ENCODE results near the gene CDH4.
"Not testable (repeated sequence)": the region's sequence is repeated elsewhere in the genome, so short reads cannot be mapped to it uniquely, and the experiment has no call there.

The CDH4 gene

GRCh38 chr20:61478611-61479305 lies 226.7 kb downstream of the CDH4 start:
- TF ChIP-seq CTCF (IDR thresholded peaks at IDR 0.05; ENCODE audit: extremely low read depth, missing control alignments), result no peak
- DNase-seq (ENCODE audit: low spot score), result no peak

- DNase-seq (ENCODE audit: low spot score), result not testable (repeated sequence)
Measured at GRCh38 chr20:61479433-61479832, 227.4 kb downstream of the CDH4 start.

- no peak for TF ChIP-seq CTCF (IDR thresholded peaks at IDR 0.05; ENCODE audit: extremely low read depth, missing control alignments)
- no peak for DNase-seq (ENCODE audit: low spot score)
Measured at GRCh38 chr20:61480158-61480825, 228.2 kb downstream of the CDH4 start.

GRCh38 chr20:61482056-61482887 lies 230.2 kb downstream of the CDH4 start:
- no peak for TF ChIP-seq CTCF (IDR thresholded peaks at IDR 0.05; ENCODE audit: extremely low read depth, missing control alignments)

GRCh38 chr20:61482901-61483300 lies 230.8 kb downstream of the CDH4 start:
- no peak for DNase-seq (ENCODE audit: low spot score)
- TF ChIP-seq CTCF (IDR thresholded peaks at IDR 0.05; ENCODE audit: extremely low read depth, missing control alignments), result no peak

More at GRCh38 chr20:61482056-61482887, 230.2 kb downstream of the CDH4 start:
- DNase-seq (ENCODE audit: low spot score), result no peak

- no peak for TF ChIP-seq CTCF (IDR thresholded peaks at IDR 0.05; ENCODE audit: extremely low read depth, missing control alignments)
- no peak for DNase-seq (ENCODE audit: low spot score)
Measured at GRCh38 chr20:61483336-61484067, 231.4 kb downstream of the CDH4 start.

GRCh38 chr20:61486198-61486597 lies 234.1 kb downstream of the CDH4 start:
- TF ChIP-seq CTCF (IDR thresholded peaks at IDR 0.05; ENCODE audit: extremely low read depth, missing control alignments), result no peak
- DNase-seq (ENCODE audit: low spot score), result no peak

Data from GM20000 (cell line).